Hepatocyte (in vitro differentiated cells): ENCODE measurements around the gene SPINK1. TPM values are rescaled to one million over a fixed set of nuclear protein-coding genes. Genes with fewer than 3 reads are reported as not detected.

ENCODE experiments used
- DNase-seq: peaks from one replicate; pipeline ENCODE4 v3.0.0-alpha.2; 2016; ENCODE audit warnings: low spot score
- H2AFZ ChIP-seq: fragments of 200-600 bp; sonication (generic); 2 replicates; pipeline ENCODE4 v1.6.0; 2016; ENCODE audit warnings: antibody characterized with exemption, mild to moderate bottlenecking
- H3K27ac ChIP-seq: fragments of 200-600 bp; sonication (generic); 2 replicates; pipeline ENCODE4 v1.5.1; 2016; ENCODE audit warnings: mild to moderate bottlenecking
- H3K27me3 ChIP-seq: fragments of 200-600 bp; sonication (generic); 2 replicates; pipeline ENCODE4 v1.6.1; 2016
- H3K36me3 ChIP-seq: fragments of 200-600 bp; sonication (generic); replicated peaks from 2 replicates; pipeline ENCODE4 v1.5.1; 2016; ENCODE audit warnings: low read depth; ENCODE audit not compliant: insufficient read depth
- H3K4me1 ChIP-seq: fragments of 200-600 bp; sonication (generic); 2 replicates; pipeline ENCODE4 v1.5.1; 2016; ENCODE audit warnings: mild to moderate bottlenecking, moderate library complexity; ENCODE audit not compliant: insufficient read depth
- H3K4me2 ChIP-seq: fragments of 200-600 bp; sonication (generic); 2 replicates; pipeline ENCODE4 v1.6.0; 2016
- H3K4me3 ChIP-seq: fragments of 200-600 bp; sonication (generic); 2 replicates; pipeline ENCODE4 v1.5.1; 2016; ENCODE audit warnings: mild to moderate bottlenecking
- H3K79me2 ChIP-seq: fragments of 200-600 bp; sonication (generic); 2 replicates; pipeline ENCODE4 v1.6.0; 2017; ENCODE audit warnings: mild to moderate bottlenecking
- H3K9me2 ChIP-seq: fragments of 200-600 bp; sonication (generic); replicated peaks from 2 replicates; pipeline ENCODE4 v1.6.0; 2017; ENCODE audit warnings: mild to moderate bottlenecking; ENCODE audit not compliant: insufficient read depth
- H3K9me3 ChIP-seq: fragments of 200-600 bp; sonication (generic); 2 replicates; pipeline ENCODE4 v1.5.1; 2016; ENCODE audit warnings: low read depth, mild to moderate bottlenecking
- H4K20me1 ChIP-seq: fragments of 200-600 bp; sonication (generic); 2 replicates; pipeline ENCODE4 v1.6.0; 2016; ENCODE audit warnings: mild to moderate bottlenecking; ENCODE audit not compliant: insufficient read depth, poor library complexity, severe bottlenecking
- CTCF ChIP-seq: fragments of 200-600 bp; sonication (generic); IDR thresholded peaks from 2 replicates; pipeline ENCODE4 v1.5.1; 2016; ENCODE audit warnings: antibody characterized with exemption, mild to moderate bottlenecking; ENCODE audit not compliant: poor library complexity
- EZH2 ChIP-seq: fragments of 200-600 bp; sonication (generic); IDR thresholded peaks from 2 replicates; pipeline ENCODE4 v1.6.1; 2016; ENCODE audit warnings: antibody characterized with exemption, mild to moderate bottlenecking, borderline replicate concordance
- EZH2phosphoT487 ChIP-seq: fragments of 200-600 bp; sonication (generic); IDR thresholded peaks from one replicate; pipeline ENCODE4 v1.6.1; 2018; ENCODE audit warnings: antibody characterized with exemption, mild to moderate bottlenecking, low read depth, moderate library complexity; ENCODE audit not compliant: unreplicated experiment, severe bottlenecking
- WGBS: methylation state at CpG from one replicate; pipeline ENCODE4 v1.1.6; 2016; ENCODE audit warnings: low lambda C conversion rate; ENCODE audit errors: missing lambda C conversion rate; 5-methylcytosine and 5-hydroxymethylcytosine counted together
- polyA plus RNA-seq: library from polyadenylated mRNA; unstranded; fragments of >200 nt; fragmentation: Nextera tagmentation; extraction: Ambion mirVana; gene quantifications from 2 replicates; pipeline ENCODE4 v1.2.1, GENCODE V29; 2016
- total RNA-seq: library from RNA; depleted of rRNA; stranded (reverse); fragments of >200 nt; gene quantifications from 2 replicates; pipeline ENCODE4 v1.2.3, GENCODE V29; 2014

The SPINK1 gene
- total and polyA plus RNA-seq, 2 experiments from 2014 or later = 1,467 to 2,947 TPM

- H3K27ac ChIP-seq = no peak overlapping the region
- H3K4me1 ChIP-seq = no peaks in the 10 kb centered on the region
- H3K27me3 ChIP-seq = no peaks in the 10 kb centered on the region
- no peaks in the 10 kb centered on the region for H3K36me3 ChIP-seq
- H2AFZ ChIP-seq = no peak overlapping the region
- no peaks in the 10 kb centered on the region for H3K79me2 ChIP-seq
- WGBS = 77% methylated on average over 2 of the region's 2 CpGs
- no peaks in the 10 kb centered on the region for H4K20me1 ChIP-seq
- H3K9me3 ChIP-seq = no peaks in the 10 kb centered on the region
- no peak for TF ChIP-seq CTCF
- no peak for TF ChIP-seq EZH2phosphoT487
- TF ChIP-seq EZH2 = no peak
- no peak overlapping the region for H3K4me3 ChIP-seq
- no peak for DNase-seq
- no peak overlapping the region for H3K4me2 ChIP-seq
- no peaks in the 10 kb centered on the region for H3K9me2 ChIP-seq
Observed at GRCh38 chr5:147786142-147786541, 45.3 kb downstream of the SPINK1 start.

GRCh38 chr5:147784146-147784987, 47.1 kb downstream of the SPINK1 start:
- no peaks in the 10 kb centered on the region for H4K20me1 ChIP-seq
- no peaks in the 10 kb centered on the region for H3K79me2 ChIP-seq
- no peak overlapping the region for H3K27ac ChIP-seq
- H3K4me3 ChIP-seq = no peak overlapping the region
- no peak overlapping the region for H2AFZ ChIP-seq
- DNase-seq = no peak
- H3K9me2 ChIP-seq = no peaks in the 10 kb centered on the region
- no peaks in the 10 kb centered on the region for H3K36me3 ChIP-seq
- H3K9me3 ChIP-seq = no peaks in the 10 kb centered on the region
- H3K4me2 ChIP-seq = peak overlapping the region; percentile 1
- no peaks in the 10 kb centered on the region for H3K27me3 ChIP-seq
- H3K4me1 ChIP-seq = no peaks in the 10 kb centered on the region
- WGBS = 59% methylated on average over 8 of the region's 8 CpGs
- no peak for TF ChIP-seq CTCF
- TF ChIP-seq EZH2phosphoT487 = no peak
- TF ChIP-seq EZH2 = no peak

- Histone ChIP-seq H4K20me1 (no peaks in the 10 kb centered on the region), H3K79me2 (no peaks in the 10 kb centered on the region), H3K9me2 (no peaks in the 10 kb centered on the region), H3K4me1 (no peaks in the 10 kb centered on the region), H3K27ac (peak within 1 kb of the TSS; percentile 64), H3K27me3 (no peaks in the 10 kb centered on the region), H3K4me3 (peak within 1 kb of the TSS; percentile 31), H3K36me3 (no peaks in the 10 kb centered on the region), H2AFZ (peak within 1 kb of the TSS; percentile 87), H3K9me3 (no peaks in the 10 kb centered on the region), H3K4me2 (peak within 1 kb of the TSS; percentile 71)
- TF ChIP-seq EZH2phosphoT487 = no peak
- no peak for TF ChIP-seq CTCF
- TF ChIP-seq EZH2 = no peak
- WGBS = 3% methylated on average over 17 of the region's 19 CpGs
- DNase-seq = peak; percentile 91
Observed at GRCh38 chr5:147782110-147783028, 49.1 kb downstream of the SPINK1 start, which contains the start of gene JAKMIP2. JAKMIP2 (minus strand) TSS chr5:147782728; CDS start chr5:147671806, 110,922 bp downstream.
